Neural crest cell (in vitro differentiated cells): ENCODE results near the gene MB21D2. TPM values are rescaled to one million over a fixed set of nuclear protein-coding genes. Genes with fewer than 3 reads are reported as not detected.

Experiments used
- DNase-seq: peaks from one replicate; pipeline ENCODE4 v3.0.0; 2021; ENCODE audit warnings: low read depth, mixed read lengths, low spot score
- H3K27ac Mint-ChIP-seq: one replicate; pipeline ENCODE4 v1.8.0; 2021; ENCODE audit warnings: mild to moderate bottlenecking, mixed read lengths; ENCODE audit not compliant: unreplicated experiment
- H3K27me3 Mint-ChIP-seq: 2 replicates; pipeline ENCODE4 v1.8.0; 2021; ENCODE audit warnings: low read depth, mild to moderate bottlenecking, mixed read lengths
- H3K36me3 Mint-ChIP-seq: 2 replicates; pipeline ENCODE4 v1.8.0; 2021; ENCODE audit warnings: low read depth, mild to moderate bottlenecking, mixed read lengths
- H3K4me1 Mint-ChIP-seq: 2 replicates; pipeline ENCODE4 v1.8.0; 2021; ENCODE audit warnings: mixed read lengths
- H3K4me3 Mint-ChIP-seq: one replicate; pipeline ENCODE4 v1.8.0; 2021; ENCODE audit warnings: mild to moderate bottlenecking, mixed read lengths
- H3K9me3 Mint-ChIP-seq: 2 replicates; pipeline ENCODE4 v1.8.0; 2021; ENCODE audit warnings: mixed read lengths
- total RNA-seq: library from RNA; stranded (reverse); gene quantifications from 2 replicates; pipeline ENCODE4 v1.2.1, GENCODE V29; 2021
- TF ChIP-seq, protein P1 (sequence below): fragments of 200-600 bp; sonication (generic); conservative IDR thresholded peaks from 2 replicates; pipeline ENCODE4 v1.5.0; 2021; ENCODE audit warnings: antibody characterized with exemption, mild to moderate bottlenecking

The MB21D2 gene
- total RNA-seq, 1 donor from 2014 or later: 5.5 TPM

DNA sequence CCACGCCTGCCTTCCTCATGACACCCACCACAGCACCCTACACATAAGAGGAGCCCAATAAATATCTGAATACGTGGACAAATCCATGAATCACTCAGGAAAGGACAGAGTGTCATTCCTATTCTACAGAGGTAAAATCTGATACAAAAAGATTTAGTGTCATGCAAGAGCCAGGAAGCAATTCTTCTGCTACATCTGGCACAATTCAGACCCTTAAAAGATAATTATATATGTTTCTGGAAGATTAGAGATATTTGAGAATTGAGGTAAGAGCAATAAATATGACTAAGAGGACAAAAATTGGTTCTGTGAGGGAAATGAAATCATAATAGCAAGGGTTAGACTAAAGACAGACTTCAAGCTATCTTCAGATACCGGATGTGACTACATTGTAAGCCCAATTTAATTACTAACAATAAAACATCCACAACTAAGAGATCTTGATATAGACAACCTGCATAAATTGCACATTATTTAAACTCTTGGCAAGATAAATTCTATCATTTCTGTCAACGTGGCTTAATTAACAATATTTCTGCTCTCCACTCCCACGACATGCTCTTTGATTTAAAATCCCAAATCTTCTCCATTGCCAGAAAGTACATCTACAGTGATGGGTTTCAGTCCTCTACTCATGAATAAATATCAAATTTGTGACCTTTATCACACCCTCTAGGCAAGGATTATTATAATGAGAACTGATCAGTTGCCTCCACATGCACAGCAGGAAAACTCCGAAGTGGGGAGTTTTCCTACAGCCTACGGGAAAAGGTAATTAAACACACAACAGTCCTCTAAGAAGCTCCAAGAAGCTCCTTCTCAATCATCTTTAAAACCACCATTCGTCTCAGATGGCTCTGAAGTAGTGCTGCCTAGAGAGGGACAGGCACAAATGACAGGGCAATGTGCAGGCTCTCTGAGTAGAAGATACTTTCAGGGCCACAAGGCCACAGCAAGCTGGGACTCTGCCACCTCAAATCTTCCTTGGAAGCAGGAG, 32.6 kb downstream of the MB21D2 start:
- Mint-ChIP-seq H3K4me3 (no peak overlapping the region), H3K4me1 (peaks cover 29% of the 10 kb centered on the region), H3K9me3 (no peaks in the 10 kb centered on the region), H3K27me3 (no peaks in the 10 kb centered on the region), H3K36me3 (no peaks in the 10 kb centered on the region), H3K27ac (no peak overlapping the region)
- no peak for DNase-seq
- TF ChIP-seq, protein P1, sequence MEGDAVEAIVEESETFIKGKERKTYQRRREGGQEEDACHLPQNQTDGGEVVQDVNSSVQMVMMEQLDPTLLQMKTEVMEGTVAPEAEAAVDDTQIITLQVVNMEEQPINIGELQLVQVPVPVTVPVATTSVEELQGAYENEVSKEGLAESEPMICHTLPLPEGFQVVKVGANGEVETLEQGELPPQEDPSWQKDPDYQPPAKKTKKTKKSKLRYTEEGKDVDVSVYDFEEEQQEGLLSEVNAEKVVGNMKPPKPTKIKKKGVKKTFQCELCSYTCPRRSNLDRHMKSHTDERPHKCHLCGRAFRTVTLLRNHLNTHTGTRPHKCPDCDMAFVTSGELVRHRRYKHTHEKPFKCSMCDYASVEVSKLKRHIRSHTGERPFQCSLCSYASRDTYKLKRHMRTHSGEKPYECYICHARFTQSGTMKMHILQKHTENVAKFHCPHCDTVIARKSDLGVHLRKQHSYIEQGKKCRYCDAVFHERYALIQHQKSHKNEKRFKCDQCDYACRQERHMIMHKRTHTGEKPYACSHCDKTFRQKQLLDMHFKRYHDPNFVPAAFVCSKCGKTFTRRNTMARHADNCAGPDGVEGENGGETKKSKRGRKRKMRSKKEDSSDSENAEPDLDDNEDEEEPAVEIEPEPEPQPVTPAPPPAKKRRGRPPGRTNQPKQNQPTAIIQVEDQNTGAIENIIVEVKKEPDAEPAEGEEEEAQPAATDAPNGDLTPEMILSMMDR: no peak

DNA sequence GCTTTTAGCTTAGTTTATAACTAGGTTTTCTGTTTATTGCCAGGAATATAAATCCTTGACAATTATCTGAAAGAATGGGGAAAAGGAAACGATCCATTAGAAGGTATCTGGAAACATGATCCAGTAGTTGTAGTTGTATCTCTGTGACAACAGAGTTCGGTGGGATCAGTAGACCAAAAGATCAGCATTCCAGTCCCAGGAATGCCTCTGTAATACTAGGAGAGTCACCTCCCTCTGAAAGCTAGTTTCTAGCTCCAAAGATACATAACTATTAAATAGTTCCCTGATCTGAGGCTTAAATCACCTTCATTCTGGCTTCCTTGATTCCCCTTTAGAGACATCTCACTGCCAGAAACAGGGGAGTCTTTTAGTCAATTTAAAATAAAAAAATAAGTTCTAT, 34.1 kb downstream of the MB21D2 start:
- H3K4me1 Mint-ChIP-seq: peaks cover 31% of the 10 kb centered on the region
- H3K4me3 Mint-ChIP-seq: no peak overlapping the region
- H3K27ac Mint-ChIP-seq: no peak overlapping the region
- H3K27me3 Mint-ChIP-seq: no peaks in the 10 kb centered on the region
- no peak for DNase-seq
- no peaks in the 10 kb centered on the region for H3K36me3 Mint-ChIP-seq
- no peaks in the 10 kb centered on the region for H3K9me3 Mint-ChIP-seq
- TF ChIP-seq, protein P1: no peak

DNA sequence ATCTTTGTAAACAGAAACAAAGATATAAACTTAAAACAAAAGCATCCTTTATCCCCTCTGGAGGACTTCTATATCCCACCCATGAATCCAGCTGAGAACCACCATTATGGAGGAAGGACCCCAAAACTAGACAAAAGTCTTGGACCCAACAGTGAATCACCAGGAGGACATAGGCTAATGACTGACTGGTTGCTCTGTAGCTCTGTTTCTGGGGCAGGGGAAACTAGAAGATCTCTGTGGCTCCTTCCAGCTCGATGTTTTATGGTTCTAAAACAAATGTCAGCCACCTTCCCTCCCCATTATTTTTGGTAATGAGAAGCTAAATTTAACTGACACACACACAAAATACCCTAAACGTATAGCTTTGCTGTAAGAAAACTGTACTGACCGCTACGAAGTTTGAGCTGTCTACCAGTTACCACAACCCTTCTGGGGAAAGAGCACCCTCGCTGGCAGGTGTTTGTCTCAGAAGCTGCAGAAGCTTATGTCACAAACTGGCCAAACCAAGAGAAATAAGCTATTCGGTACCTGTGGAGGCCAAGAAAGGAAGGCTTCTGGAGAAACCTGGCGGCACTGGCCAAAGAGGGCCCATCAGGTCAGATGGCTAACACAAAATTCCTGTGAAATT, 36.4 kb downstream of the MB21D2 start:
- no peaks in the 10 kb centered on the region for H3K9me3 Mint-ChIP-seq

DNA sequence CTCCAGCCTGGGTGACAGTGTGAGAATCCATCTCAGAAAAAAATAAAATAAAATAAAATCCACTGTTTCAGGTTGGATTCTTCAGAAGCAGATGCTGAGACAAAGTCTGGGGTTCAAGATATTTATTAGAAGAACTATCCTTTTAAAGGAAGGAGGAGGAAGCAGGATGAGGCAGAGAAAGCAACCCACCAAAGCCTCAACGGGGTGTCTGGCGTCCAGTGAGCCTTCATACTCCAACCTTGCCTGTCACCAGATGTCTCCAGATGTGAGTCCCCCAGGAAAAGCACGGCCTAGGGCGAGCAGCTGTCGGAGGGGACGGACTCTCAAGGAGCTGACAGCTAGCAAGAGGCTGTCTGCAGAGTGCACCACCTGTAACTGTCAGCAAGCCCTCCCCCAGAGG, 37.3 kb downstream of the MB21D2 start:
- H3K27me3 Mint-ChIP-seq: no peaks in the 10 kb centered on the region
- peaks cover 18% of the 10 kb centered on the region for H3K4me1 Mint-ChIP-seq
- TF ChIP-seq, protein P1: no peak
- no peaks in the 10 kb centered on the region for H3K9me3 Mint-ChIP-seq
- no peak overlapping the region for H3K27ac Mint-ChIP-seq
- H3K36me3 Mint-ChIP-seq: no peaks in the 10 kb centered on the region
- DNase-seq: no peak
- H3K4me3 Mint-ChIP-seq: no peak overlapping the region

More for the DNA sequence above, 36.4 kb downstream of the MB21D2 start:
- Mint-ChIP-seq H3K36me3 (no peaks in the 10 kb centered on the region), H3K27me3 (no peaks in the 10 kb centered on the region), H3K4me3 (no peak overlapping the region), H3K27ac (no peak overlapping the region), H3K4me1 (peaks cover 21% of the 10 kb centered on the region)
- no peak for DNase-seq
- TF ChIP-seq, protein P1: no peak

- Mint-ChIP-seq H3K4me3 (no peak overlapping the region), H3K36me3 (no peaks in the 10 kb centered on the region), H3K27me3 (no peaks in the 10 kb centered on the region), H3K4me1 (peaks cover 18% of the 10 kb centered on the region), H3K9me3 (no peaks in the 10 kb centered on the region), H3K27ac (peak overlapping the region; percentile 97)
- TF ChIP-seq, protein P1: no peak
- no peak for DNase-seq
These were observed 38.2 kb downstream of the MB21D2 start for GRCh38 chr3:192879346-192880031.
